ENCODE measurements around the gene ANKRD9.
"Not testable (repeated sequence)": the region's sequence is repeated elsewhere in the genome, so short reads cannot be mapped to it uniquely, and the experiment has no call there.

ANKRD9 gene, protein sequence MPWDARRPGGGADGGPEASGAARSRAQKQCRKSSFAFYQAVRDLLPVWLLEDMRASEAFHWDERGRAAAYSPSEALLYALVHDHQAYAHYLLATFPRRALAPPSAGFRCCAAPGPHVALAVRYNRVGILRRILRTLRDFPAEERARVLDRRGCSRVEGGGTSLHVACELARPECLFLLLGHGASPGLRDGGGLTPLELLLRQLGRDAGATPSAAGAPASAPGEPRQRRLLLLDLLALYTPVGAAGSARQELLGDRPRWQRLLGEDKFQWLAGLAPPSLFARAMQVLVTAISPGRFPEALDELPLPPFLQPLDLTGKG

DNA sequence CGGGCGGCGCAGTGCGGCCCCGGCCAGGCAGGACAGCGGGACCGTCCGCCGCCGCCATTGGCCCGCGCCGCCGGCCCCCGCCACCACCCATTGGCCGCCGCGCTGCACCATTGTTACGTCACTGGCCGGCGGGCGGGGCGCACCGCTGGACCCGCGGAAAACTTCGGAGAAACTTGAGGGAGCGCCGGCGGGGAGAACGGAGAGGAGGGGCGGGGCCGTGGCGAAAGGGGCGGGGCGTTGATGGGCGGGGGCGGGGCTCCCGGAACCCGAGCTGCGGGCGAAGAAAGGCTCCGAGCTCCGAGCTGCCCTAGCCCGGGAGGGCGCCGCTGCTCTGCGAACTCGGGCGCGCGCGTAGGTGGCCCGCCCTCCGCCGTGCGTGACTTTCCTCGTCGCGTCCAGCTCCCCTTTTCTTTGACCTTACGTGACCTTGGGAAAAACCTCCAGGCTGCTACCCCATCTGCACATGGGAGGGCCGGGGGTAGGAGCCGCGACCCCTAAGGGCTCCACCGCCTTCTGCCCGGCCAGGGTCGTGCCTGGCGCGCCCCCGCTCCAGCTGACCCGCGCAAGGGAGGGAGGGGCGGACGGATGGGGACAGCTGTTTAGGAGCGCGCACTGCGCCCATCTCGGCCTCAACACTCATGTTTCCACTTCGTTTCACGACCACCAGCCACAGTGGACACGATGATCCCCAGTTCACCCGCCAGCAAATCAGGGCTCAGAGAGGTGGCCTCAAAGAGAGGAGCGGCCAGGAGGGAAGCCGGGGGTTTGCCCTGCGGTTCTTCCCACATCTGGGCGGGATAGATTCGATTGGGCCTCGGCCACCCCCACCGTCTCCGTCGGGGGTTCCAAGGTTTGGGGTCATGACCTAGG, at the start of gene ANKRD9:
TSS of gene ANKRD9 (minus strand) at position 31 of the 870 bp plus-strand sequence. CDS start 1,887 bp downstream, outside the sequence.
- DNase-seq (ENCODE audit: low read depth), result peak; percentile 62

DNA sequence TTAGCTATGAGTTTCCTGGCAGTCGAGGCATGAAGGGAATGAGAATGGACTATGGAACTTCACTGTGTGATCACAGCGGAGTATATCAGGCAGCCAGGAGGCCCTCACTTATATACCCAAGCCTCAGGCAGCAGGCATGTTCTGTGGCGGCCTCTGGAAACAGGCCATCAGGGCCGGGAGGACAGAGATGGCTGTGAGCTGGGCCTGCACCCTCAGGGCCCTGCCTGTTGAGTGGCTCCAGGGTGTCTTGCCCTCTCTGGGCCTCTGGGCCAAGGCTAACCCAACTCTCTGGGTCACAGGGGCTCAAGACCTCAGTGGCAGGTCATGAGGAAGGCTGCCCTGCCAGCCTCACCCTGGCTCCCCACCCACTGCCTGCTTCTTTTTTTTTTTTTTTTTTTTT, 49.0 kb upstream of the ANKRD9 start:
- DNase-seq (ENCODE audit: low read depth), result no peak

- no peak for DNase-seq (ENCODE audit: low read depth)
These were observed 48.1 kb upstream of the ANKRD9 start for GRCh38 chr14:102557434-102558226.

- no peak for DNase-seq (ENCODE audit: low read depth)
These were observed 46.6 kb upstream of the ANKRD9 start for GRCh38 chr14:102556098-102556677.

DNA sequence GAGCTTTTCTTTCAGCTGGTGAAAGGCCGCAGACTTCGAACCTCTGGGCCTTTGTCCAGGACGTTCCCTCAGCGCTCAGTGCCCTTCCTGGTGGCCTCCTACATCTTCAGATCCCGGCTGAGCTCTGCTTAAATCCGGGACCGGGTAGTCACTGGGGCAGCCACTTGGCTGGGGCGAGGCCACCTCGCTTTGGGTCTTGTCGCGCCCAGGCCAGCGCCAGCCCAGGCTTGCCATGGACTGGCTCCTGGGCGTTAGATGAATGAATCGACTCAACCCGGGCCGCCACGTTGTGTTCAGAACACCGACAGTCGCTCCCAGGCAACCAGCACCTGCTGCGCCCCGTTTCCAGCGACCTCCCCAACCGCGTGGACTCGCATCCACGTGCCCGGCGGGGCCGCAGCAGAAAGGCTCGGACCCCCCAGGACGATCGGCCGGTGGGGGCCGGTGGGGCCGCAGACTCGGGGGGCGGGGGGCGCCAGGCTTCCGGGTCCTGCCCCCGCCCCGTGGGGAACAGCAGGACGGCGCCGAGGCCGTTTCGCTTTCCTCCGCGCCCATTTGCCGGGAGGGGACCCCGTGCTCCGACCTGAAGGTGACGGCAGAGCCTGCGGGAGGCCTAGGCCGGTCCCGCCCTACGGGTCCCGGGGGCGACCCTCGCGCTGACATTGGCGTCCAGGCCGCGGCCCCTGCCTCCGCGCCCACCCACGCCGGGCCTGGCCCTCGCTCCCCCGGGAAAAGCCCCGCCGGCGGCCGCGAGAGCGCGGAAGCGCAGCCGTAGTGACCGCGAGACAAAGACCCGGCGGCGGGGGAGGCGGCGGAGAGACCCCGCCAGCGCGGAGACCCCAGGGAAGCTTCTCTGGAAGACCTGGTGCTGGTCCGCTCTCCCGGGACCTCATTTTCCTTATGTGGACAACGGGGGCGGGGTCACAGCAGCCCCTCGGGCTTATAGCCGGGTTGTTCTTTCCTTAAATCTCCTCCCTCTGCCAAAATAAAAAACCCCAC, 45.5 kb upstream of the ANKRD9 start:
- DNase-seq (ENCODE audit: low read depth), result no peak

- no peak for DNase-seq (ENCODE audit: low read depth)
These were observed 42.6 kb upstream of the ANKRD9 start for GRCh38 chr14:102551995-102552705.

DNA sequence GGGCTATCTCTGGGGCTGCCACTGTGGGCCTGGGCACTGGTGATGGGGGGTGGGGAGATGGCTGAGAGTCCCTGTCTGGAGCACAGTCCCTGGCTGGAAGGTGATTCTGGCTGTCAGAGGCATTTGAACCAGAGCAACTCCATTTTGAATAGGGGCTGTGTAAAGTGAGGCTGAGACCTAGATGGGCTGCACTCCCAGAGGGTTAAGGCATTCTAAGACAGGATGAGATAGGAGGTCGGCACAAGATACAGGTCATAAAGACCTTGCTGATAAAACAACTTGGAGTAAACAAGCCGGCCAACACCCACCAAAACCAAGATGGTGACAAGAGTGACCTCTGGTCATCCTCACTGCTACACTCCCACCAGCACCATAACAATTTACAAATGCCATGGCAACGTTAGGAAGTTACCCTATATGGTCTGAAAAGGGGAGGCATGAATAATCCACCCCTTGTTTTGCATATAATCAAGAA, 41.4 kb upstream of the ANKRD9 start:
- DNase-seq (ENCODE audit: low read depth), result not testable (repeated sequence)

GRCh38 chr14:102548616-102549240, 39.2 kb upstream of the ANKRD9 start:
- no peak for DNase-seq (ENCODE audit: low read depth)

GRCh38 chr14:102545461-102546265, 36.1 kb upstream of the ANKRD9 start:
- no peak for DNase-seq (ENCODE audit: low read depth)

DNA sequence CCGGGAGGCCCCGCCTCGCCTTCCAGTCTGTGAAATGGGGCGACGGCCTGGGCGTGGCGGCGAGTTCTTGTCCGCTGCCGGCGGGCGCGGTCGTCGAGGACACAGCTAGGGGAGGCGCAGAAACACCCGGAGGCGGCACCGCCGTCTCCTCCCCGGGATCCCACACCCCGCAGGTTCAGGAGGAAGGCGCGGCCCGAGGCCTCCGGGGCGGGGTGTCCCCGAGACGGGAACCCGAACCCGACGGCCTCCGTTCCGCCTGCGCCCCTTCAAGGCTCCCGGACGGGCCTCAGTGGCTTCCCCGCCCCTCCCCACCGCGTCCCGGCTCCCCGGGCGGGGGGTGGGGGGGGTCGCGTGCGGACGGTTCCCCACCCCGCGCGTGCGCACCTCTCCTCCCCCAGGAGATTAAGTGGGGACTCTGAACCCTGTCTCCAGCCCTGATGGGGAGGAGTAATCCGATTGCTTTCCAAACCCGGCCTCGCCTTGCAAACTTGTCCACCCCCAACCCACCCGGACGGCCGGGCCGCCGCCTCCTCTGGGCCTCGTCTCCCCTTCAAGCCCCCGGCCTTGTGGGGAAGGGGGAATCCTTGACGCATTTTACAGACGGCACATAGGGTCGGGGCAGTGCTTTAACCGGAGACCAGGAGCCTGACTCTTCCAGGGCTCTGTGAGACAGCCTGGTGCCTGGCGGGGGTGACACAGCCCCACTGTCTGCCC, 35.3 kb upstream of the ANKRD9 start:
- DNase-seq (ENCODE audit: low read depth), result no peak

- no peak for DNase-seq (ENCODE audit: low read depth)
These were observed 34.6 kb upstream of the ANKRD9 start for GRCh38 chr14:102544046-102544746.

DNA sequence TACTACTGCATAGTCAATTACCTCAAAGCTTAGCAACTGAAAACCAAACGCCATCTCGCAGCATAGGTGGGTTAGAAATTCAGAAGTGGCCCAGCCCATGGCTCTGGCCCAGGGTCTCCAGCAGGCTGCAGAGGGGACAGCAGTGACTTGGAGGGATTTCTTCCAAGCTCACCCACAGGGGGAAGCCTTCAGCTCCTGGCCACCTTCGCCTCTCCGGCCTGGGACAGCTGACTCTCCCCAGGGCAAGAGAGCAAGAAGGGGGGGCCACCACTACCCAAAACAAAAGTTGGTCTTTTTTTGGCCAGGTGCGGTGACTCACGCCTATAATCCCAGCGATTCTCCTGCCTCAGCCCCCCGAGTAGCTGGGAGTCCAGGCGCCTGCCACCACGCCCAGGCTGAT, 32.2 kb upstream of the ANKRD9 start:
- no peak for DNase-seq (ENCODE audit: low read depth)

DNA sequence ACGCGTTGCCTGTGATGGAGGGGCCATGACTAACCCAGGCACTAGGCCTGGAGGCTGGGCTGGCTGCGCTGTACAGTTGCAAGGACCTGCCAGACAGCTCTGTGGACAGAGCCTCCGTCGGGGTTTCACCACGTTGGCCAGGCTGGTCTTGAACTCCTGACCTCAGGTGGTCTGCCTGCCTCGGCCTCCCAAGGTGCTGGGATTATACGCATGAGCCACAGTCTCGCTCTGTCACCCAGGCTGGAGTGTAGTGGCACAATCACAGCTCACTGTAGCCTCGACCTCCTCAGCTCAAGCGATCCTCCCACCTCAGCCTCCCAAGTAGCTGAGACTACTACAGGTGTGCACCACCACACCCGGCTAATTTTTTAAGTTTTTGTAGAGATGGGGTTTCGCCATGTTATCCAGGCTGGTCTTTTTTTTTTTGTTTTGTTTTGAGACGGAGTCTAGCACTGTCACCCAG, 31.5 kb upstream of the ANKRD9 start:
- not testable (repeated sequence) for DNase-seq (ENCODE audit: low read depth)

DNA sequence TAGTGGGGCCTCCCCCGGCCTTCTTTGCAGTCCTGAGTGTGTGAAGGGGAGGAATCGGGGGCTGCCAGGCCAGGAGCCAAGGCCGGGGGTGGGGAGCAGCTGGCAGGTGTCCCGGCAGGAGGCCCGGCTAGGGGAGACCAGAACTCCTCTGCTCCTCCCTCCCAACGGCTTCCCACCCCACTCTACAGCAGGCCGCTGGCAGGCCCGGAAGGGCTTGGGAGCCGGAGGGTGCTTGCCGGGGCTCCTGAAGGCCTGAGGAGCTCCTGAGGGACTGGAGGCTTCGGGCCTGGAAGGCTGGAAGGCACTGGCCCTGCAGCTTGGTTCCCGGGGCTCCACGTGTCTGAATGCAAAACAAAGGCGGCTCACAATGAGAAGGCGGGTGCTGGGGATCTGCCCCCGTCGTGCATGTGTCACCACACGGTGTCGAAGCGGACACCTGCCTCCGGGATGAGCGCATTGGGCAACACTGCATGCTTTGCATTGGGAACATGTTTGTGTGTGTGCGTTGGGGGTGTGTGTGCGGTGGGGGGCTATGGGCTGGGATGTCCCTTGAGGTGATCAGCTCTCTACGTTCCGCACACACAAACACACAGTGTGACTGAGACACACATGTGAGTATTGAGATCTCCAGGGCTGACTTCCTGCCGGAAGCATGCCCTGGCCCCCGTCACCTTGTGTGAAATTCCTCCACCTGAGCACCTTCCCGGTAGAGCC, 30.9 kb upstream of the ANKRD9 start:
- no peak for DNase-seq (ENCODE audit: low read depth)

- no peak for DNase-seq (ENCODE audit: low read depth)
These were observed 30.2 kb upstream of the ANKRD9 start for GRCh38 chr14:102539544-102540314.

Measured in HS-27A (cell line).